Measurements from ENCODE around the gene C6orf136. TPM values are rescaled to one million over a fixed set of nuclear protein-coding genes. Genes with fewer than 3 reads are reported as not detected.
"Not testable (repeated sequence)": the region's sequence is repeated elsewhere in the genome, so short reads cannot be mapped to it uniquely, and the experiment has no call there.

The C6orf136 gene
- total RNA-seq, 3 donors from 2014 or later (not counting 1 experiment from before 2014, with no cell fraction given): 39.4 to 51.4 (median 50.9) TPM

DNA sequence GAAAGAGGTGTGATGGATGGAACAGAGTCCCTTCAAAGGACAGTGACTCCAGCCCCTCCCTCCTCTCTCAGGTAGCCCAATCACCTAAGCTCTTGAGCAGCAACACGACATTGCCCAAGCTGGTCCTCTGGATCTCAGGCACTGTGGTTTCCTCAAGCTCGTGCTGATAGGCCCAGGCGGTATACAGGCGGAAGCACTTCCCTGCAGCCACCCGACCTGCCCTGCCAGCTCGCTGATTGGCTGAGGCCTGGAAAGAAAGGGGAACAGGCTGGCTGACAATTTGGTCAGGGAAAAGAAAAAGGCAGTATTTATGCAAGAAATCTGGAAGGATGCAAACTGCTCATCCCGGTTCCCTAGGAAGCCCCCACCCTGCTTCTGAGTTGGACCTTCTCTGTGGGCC is 9.6 kb downstream of the C6orf136 start:
- H3K36me3 Mint-ChIP-seq: peaks cover 20% of the 10 kb centered on the region
- no peaks in the 10 kb centered on the region for H3K4me1 ChIP-seq (ENCODE audit: control insufficient read depth, insufficient read depth, low read length)
- no peak for ATAC-seq
- H3K9me3 ChIP-seq (ENCODE audit: control insufficient read depth, insufficient read depth, low read length): no peaks in the 10 kb centered on the region
- no peak overlapping the region for H3K4me3 Mint-ChIP-seq
- no peak for TF ChIP-seq CTCF (IDR thresholded peaks at IDR 0.05)
- no peak overlapping the region for H3K27ac Mint-ChIP-seq
- H3K9me3 Mint-ChIP-seq: no peaks in the 10 kb centered on the region
- H3K27me3 Mint-ChIP-seq (ENCODE audit: low read depth in 2 of 2): no peaks in the 10 kb centered on the region
- H3K27me3 ChIP-seq (ENCODE audit: control insufficient read depth, insufficient read depth, low read length): no peaks in the 10 kb centered on the region
- H3K4me3 ChIP-seq (ENCODE audit: low read length): no peak overlapping the region
- WGBS (ENCODE audit: insufficient coverage): 83% methylated on average over 7 of the region's 7 CpGs
- intact Hi-C loops (cut with micrococcal nuclease): no loop called here
- DNase-seq: no peak
- H3K36me3 ChIP-seq (ENCODE audit: control insufficient read depth, insufficient read depth, low read length): peaks cover 89% of the 10 kb centered on the region
- H3K4me1 Mint-ChIP-seq: no peaks in the 10 kb centered on the region
- H3K27ac ChIP-seq (ENCODE audit: low read length): no peak overlapping the region

GRCh38 chr6:30657454-30657853 is 10.5 kb downstream of the C6orf136 start:
- ATAC-seq (no peak), DNase-seq (no peak)
- intact Hi-C loops (cut with micrococcal nuclease): no loop called here
- Mint-ChIP-seq H3K36me3 (peaks cover 30% of the 10 kb centered on the region), H3K27ac (no peak overlapping the region), H3K4me1 (no peaks in the 10 kb centered on the region), H3K4me3 (no peak overlapping the region), H3K9me3 (no peaks in the 10 kb centered on the region), H3K27me3 (ENCODE audit: low read depth in 2 of 2) (no peaks in the 10 kb centered on the region)
- H3K27me3 ChIP-seq (ENCODE audit: control insufficient read depth, insufficient read depth, low read length): no peaks in the 10 kb centered on the region
- no peaks in the 10 kb centered on the region for H3K4me1 ChIP-seq (ENCODE audit: control insufficient read depth, insufficient read depth, low read length)
- no peak overlapping the region for H3K4me3 ChIP-seq (ENCODE audit: low read length)
- peaks cover 90% of the 10 kb centered on the region for H3K36me3 ChIP-seq (ENCODE audit: control insufficient read depth, insufficient read depth, low read length)
- H3K27ac ChIP-seq (ENCODE audit: low read length): no peak overlapping the region
- no peaks in the 10 kb centered on the region for H3K9me3 ChIP-seq (ENCODE audit: control insufficient read depth, insufficient read depth, low read length)
- TF ChIP-seq CTCF (IDR thresholded peaks at IDR 0.05): no peak

DNA sequence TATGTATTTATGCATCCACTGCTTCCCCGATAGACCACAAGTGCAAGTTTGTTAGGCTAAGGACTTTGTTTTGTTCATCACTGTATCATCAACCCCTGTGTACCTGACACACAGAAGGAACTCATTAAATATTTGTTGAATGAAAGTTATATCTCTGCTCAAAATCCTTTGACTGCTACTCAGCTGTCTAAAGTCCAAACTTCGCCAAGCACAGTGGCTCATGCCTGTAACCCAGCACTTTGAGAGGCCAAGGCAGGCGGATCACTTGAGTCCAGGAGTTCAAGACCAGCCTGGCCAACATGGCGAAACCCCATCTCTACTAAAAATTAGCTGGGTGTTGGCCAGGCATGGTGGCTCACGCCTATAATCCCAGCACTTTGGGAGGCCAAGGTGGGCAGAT is 11.0 kb downstream of the C6orf136 start:
- H3K4me1 Mint-ChIP-seq; H3K4me3 ChIP-seq (ENCODE audit: low read length); H3K9me3 ChIP-seq (ENCODE audit: control insufficient read depth, insufficient read depth, low read length); H3K27ac Mint-ChIP-seq; intact Hi-C loops (cut with micrococcal nuclease); ATAC-seq; H3K9me3 Mint-ChIP-seq; H3K27me3 ChIP-seq (ENCODE audit: control insufficient read depth, insufficient read depth, low read length); H3K4me3 Mint-ChIP-seq; DNase-seq; H3K27ac ChIP-seq (ENCODE audit: low read length); H3K4me1 ChIP-seq (ENCODE audit: control insufficient read depth, insufficient read depth, low read length); H3K27me3 Mint-ChIP-seq (ENCODE audit: low read depth in 2 of 2): not testable (repeated sequence)
- peaks cover 90% of the 10 kb centered on the region for H3K36me3 ChIP-seq (ENCODE audit: control insufficient read depth, insufficient read depth, low read length)
- peaks cover 34% of the 10 kb centered on the region for H3K36me3 Mint-ChIP-seq
- 100% methylated on average over 5 of the region's 5 CpGs for WGBS (ENCODE audit: insufficient coverage)

DNA sequence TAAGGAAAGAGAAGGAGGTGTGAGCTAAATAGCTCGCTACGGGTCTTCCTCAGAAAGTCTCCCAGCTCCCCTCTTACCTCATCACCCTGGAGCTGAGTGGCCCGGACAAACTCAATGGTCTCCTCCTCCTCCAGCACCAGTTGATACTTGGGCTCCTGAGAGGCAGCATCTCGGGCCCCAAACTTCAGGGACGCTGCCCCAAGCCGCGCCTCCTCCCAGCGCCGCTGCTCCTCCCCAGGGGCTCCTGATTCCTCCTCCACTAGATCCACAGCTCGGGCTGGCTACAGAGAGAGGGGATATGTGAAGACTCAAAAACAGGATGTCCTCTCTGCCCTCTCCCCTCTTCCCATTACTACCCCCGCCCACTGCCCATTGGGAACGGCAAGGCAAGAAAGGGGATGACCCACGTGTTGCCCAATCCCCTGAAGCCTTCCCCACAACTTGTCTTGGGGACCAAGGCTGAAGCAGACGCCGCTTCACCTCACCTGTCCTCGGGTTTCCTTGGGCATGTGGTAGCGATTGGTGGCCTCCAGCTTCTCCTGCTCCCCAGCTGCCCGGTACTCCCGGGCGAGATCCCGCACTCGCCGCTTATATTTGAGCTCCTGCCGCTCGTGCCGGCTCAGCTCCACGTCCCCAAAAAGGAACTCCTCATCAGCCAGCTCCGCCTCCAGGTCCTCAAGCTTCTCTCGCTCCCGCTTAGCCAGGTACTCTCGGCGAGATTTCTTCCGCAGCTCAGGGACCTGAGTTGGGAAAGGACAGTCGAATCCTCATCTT is 18.2 kb downstream of the C6orf136 start:
- H3K27me3 Mint-ChIP-seq (ENCODE audit: low read depth in 2 of 2): no peaks in the 10 kb centered on the region
- DNase-seq (no peak), ATAC-seq (no peak)
- no peak overlapping the region for H3K4me3 Mint-ChIP-seq
- H3K4me3 ChIP-seq (ENCODE audit: low read length): no peak overlapping the region
- peaks cover 17% of the 10 kb centered on the region for H3K36me3 Mint-ChIP-seq
- no peaks in the 10 kb centered on the region for H3K9me3 ChIP-seq (ENCODE audit: control insufficient read depth, insufficient read depth, low read length)
- no peak overlapping the region for H3K27ac ChIP-seq (ENCODE audit: low read length)
- no peaks in the 10 kb centered on the region for H3K4me1 ChIP-seq (ENCODE audit: control insufficient read depth, insufficient read depth, low read length)
- no peaks in the 10 kb centered on the region for H3K9me3 Mint-ChIP-seq
- no peaks in the 10 kb centered on the region for H3K27me3 ChIP-seq (ENCODE audit: control insufficient read depth, insufficient read depth, low read length)
- 98% methylated on average over 31 of the region's 34 CpGs for WGBS (ENCODE audit: insufficient coverage)
- intact Hi-C loops (cut with micrococcal nuclease): no loop called here
- H3K27ac Mint-ChIP-seq: peak overlapping the region in 1 of 2 donors; percentile 24
- TF ChIP-seq CTCF (IDR thresholded peaks at IDR 0.05): no peak
- peaks cover 0 to under 1% of the 10 kb centered on the region in 2 donors for H3K4me1 Mint-ChIP-seq
- peaks cover 70% of the 10 kb centered on the region for H3K36me3 ChIP-seq (ENCODE audit: control insufficient read depth, insufficient read depth, low read length)

GRCh38 chr6:30666300-30666699 is 19.4 kb downstream of the C6orf136 start:
- H3K27me3 ChIP-seq (ENCODE audit: control insufficient read depth, insufficient read depth, low read length); H3K27ac ChIP-seq (ENCODE audit: low read length); H3K4me3 ChIP-seq (ENCODE audit: low read length); H3K9me3 ChIP-seq (ENCODE audit: control insufficient read depth, insufficient read depth, low read length); H3K27ac Mint-ChIP-seq; H3K4me3 Mint-ChIP-seq; H3K4me1 ChIP-seq (ENCODE audit: control insufficient read depth, insufficient read depth, low read length); H3K9me3 Mint-ChIP-seq; intact Hi-C loops (cut with micrococcal nuclease); ATAC-seq; DNase-seq; H3K27me3 Mint-ChIP-seq (ENCODE audit: low read depth in 2 of 2): not testable (repeated sequence)
- 85% methylated on average over 2 of the region's 2 CpGs for WGBS (ENCODE audit: insufficient coverage)
- H3K4me1 Mint-ChIP-seq: peaks cover 7 to 12% of the 10 kb centered on the region in 2 donors
- H3K36me3 Mint-ChIP-seq: peaks cover 17% of the 10 kb centered on the region
- peaks cover 67% of the 10 kb centered on the region for H3K36me3 ChIP-seq (ENCODE audit: control insufficient read depth, insufficient read depth, low read length)
